Transverse colon (tissue), 4 donors: Measurements from ENCODE around the gene TMEM269. TPM values are rescaled to one million over a fixed set of nuclear protein-coding genes. Genes with fewer than 3 reads are reported as not detected.

Source experiments
- DNase-seq: peaks from one replicate; pipeline ENCODE4 v3.0.0-alpha.2; 2019
- H3K27ac ChIP-seq, 4 donors: fragments of 200-600 bp; sonication (generic); 2 replicates each; pipeline ENCODE4 v1.5.1; 2016 to 2018; ENCODE audit warnings: inconsistent platforms in 4 of 4
- H3K27me3 ChIP-seq: fragments of 200-600 bp; sonication (generic); 2 replicates; pipeline ENCODE4 v1.5.1; 2017; ENCODE audit warnings: inconsistent platforms
- H3K36me3 ChIP-seq, 4 donors: fragments of 200-600 bp; sonication (generic); 2 replicates each; pipeline ENCODE4 v1.5.1; 2017 to 2019; ENCODE audit warnings: inconsistent platforms in 4 of 4
- H3K4me1 ChIP-seq, 4 donors: fragments of 200-600 bp; sonication (generic); 2 replicates each; pipeline ENCODE4 v1.5.1; 2017 to 2020; ENCODE audit warnings: inconsistent platforms in 4 of 4
- H3K4me3 ChIP-seq, 4 donors: fragments of 200-600 bp; sonication (generic); 1 replicate in 1 of 4; 2 replicates in 3 of 4; pipeline versions ENCODE4 v1.5.1 to v1.6.1; 2017 to 2019; ENCODE audit warnings: inconsistent platforms in 4 of 4
- H3K9me3 ChIP-seq, 2 donors: fragments of 200-600 bp; sonication (generic); 2 replicates each; pipeline ENCODE4 v1.5.1; 2017 to 2019; ENCODE audit warnings: inconsistent platforms in 2 of 2
- CTCF ChIP-seq, 5 experiments: fragments of 200-600 bp in 3 of 5; fragments of 450-650 bp in 2 of 5; sonication (generic) in 3 of 5; IDR thresholded peaks; 1 replicate in 2 of 5; 2 replicates in 3 of 5; pipeline ENCODE4 v1.5.1; 2016 to 2017; ENCODE audit warnings: antibody characterized with exemption in 5 of 5, inconsistent platforms in 3 of 5, mild to moderate bottlenecking in 2 of 5, moderate library complexity in 1 of 5
- EP300 ChIP-seq: sonication (generic); formaldehyde crosslinking; IDR thresholded peaks from one replicate; pipeline ENCODE4 v1.6.1; 2017; ENCODE audit warnings: antibody characterized with exemption, low read depth
- POLR2A ChIP-seq: fragments of 450-650 bp; IDR thresholded peaks from one replicate; pipeline ENCODE4 v1.6.1; 2016; ENCODE audit warnings: antibody characterized with exemption, mild to moderate bottlenecking, moderate library complexity
- POLR2AphosphoS5 ChIP-seq, 3 donors: sonication (generic); formaldehyde crosslinking; IDR thresholded peaks; one replicate each; pipeline ENCODE4 v1.6.1; 2016; ENCODE audit warnings: antibody characterized with exemption in 3 of 3
- WGBS, 2 donors: methylation state at CpG; one replicate each; pipeline ENCODE4 v1.1.5; 2018; ENCODE audit warnings: low coverage in 1 of 2; 5-methylcytosine and 5-hydroxymethylcytosine counted together
- in situ Hi-C, 4 donors: fragments of 200-750 bp; cut with MboI; loops; one replicate each; pipeline versions ENCODE4 v1.15.0 to v1.15.1; 2017; ENCODE audit warnings: low sequenced_read_pairs in 3 of 4, low pct_ligation_motif_present in 1 of 4, low pct_unique_long_range_greater_than_20kb in 1 of 4
- intact Hi-C: fragments of 100-400 bp; cut with DNase I; formaldehyde crosslinking; loops from one replicate; pipeline ENCODE4 v1.15.1; 2023; ENCODE audit warnings: low total_unique reads
- total RNA-seq, 4 donors: library from RNA; depleted of rRNA; stranded (reverse); fragments of >200 nt; gene quantifications; one replicate each; pipeline ENCODE4 v1.1.0, GENCODE V29; 2016

The TMEM269 gene
- total RNA-seq, 4 donors from 2014 or later, result 0.37 TPM; not detected in 3

- peaks cover 0 to 3% (median 0%) of the 10 kb centered on the region in 4 donors for H3K36me3 ChIP-seq
- H3K27ac ChIP-seq, result peak within 1 kb of the TSS; percentile 92 to 95 (median 94)
- DNase-seq, result peak; percentile 100
- intact Hi-C loops, result loop anchor here (10.0 kb wide), 1 partner anchor 432 kb away; the partner anchor contains the start of gene FOXJ3
- TF ChIP-seq POLR2A, result peak; percentile 98
- TF ChIP-seq EP300, result no peak
- TF ChIP-seq CTCF (IDR thresholded peaks at IDR 0.05), result no peak
- peak; percentile 97 to 99 (median 98) for TF ChIP-seq POLR2AphosphoS5 (IDR thresholded peaks at IDR 0.05)
- 1% methylated on average over 80 of the region's 82 CpGs; no CpG with 5 or more reads in 1 of the 2 donors for WGBS, 2 donors
- H3K4me1 ChIP-seq, result peaks cover 15 to 41% (median 19%) of the 10 kb centered on the region in 4 donors
- H3K27me3 ChIP-seq, result no peaks in the 10 kb centered on the region
- H3K9me3 ChIP-seq, result no peaks in the 10 kb centered on the region
- peak within 1 kb of the TSS; percentile 90 to 99 (median 94) for H3K4me3 ChIP-seq
- in situ Hi-C loops, result loop anchor here in 3 of 4 donors (10.0 to 25.0 kb wide), 2 partner anchors 430 to 432 kb away; partner anchors contain the start of gene FOXJ3 (in 3 of the 3)
Observed at GRCh38 chr1:42766741-42767509, 17.9 kb upstream of the TMEM269 start, which contains the start of the genes C1orf50 and P3H1. C1orf50 (plus strand) TSS chr1:42767249; CDS start chr1:42767312, 63 bp downstream. P3H1 (minus strand) TSS chr1:42767028; CDS start chr1:42766971, 57 bp downstream.

GRCh38 chr1:42767510-42768000, 17.2 kb upstream of the TMEM269 start:
- TF ChIP-seq CTCF (IDR thresholded peaks at IDR 0.05) (no peak), POLR2AphosphoS5 (IDR thresholded peaks at IDR 0.05) (no peak), EP300 (no peak), POLR2A (no peak)
- H3K9me3 ChIP-seq, result no peaks in the 10 kb centered on the region
- DNase-seq, result no peak
- WGBS, 2 donors, result 1 to 9% methylated on average over 6 to 23 of the region's 23 CpGs
- H3K36me3 ChIP-seq, result no peaks in the 10 kb centered on the region
- H3K27me3 ChIP-seq, result no peaks in the 10 kb centered on the region
- peaks cover 15 to 41% (median 19%) of the 10 kb centered on the region in 4 donors for H3K4me1 ChIP-seq
- peak overlapping the region; percentile 90 to 99 (median 94) for H3K4me3 ChIP-seq
- intact Hi-C loops, result loop anchor here (10.0 kb wide), 1 partner anchor 433 kb away; the partner anchor contains the start of gene FOXJ3
- in situ Hi-C loops, result loop anchor here in 3 of 4 donors (10.0 to 25.0 kb wide), 2 partner anchors 430 to 433 kb away; partner anchors contain the start of gene FOXJ3 (in 3 of the 3)
- H3K27ac ChIP-seq, result peak overlapping the region; percentile 92 to 95 (median 94)

- Histone ChIP-seq H3K27me3 (no peaks in the 10 kb centered on the region), H3K9me3 (no peaks in the 10 kb centered on the region), H3K36me3 (no peaks in the 10 kb centered on the region), H3K27ac (peak overlapping the region in 2 of 4 donors; percentile 93 to 94), H3K4me1 (peaks cover 15 to 41% (median 19%) of the 10 kb centered on the region in 4 donors), H3K4me3 (peak overlapping the region; percentile 90 to 99 (median 94))
- DNase-seq, result no peak
- in situ Hi-C loops, result loop anchor here in 3 of 4 donors (10.0 to 25.0 kb wide), 2 partner anchors 431 to 433 kb away; partner anchors contain the start of gene FOXJ3 (in 3 of the 3)
- TF ChIP-seq POLR2AphosphoS5 (IDR thresholded peaks at IDR 0.05) (no peak), EP300 (no peak)
- WGBS, 2 donors, result 80 to 95% methylated on average over 2 of the region's 2 CpGs
- intact Hi-C loops, result loop anchor here (10.0 kb wide), 1 partner anchor 433 kb away; the partner anchor contains the start of gene FOXJ3
Observed at GRCh38 chr1:42768172-42768571, 16.6 kb upstream of the TMEM269 start.

GRCh38 chr1:42769811-42770210, 15.0 kb upstream of the TMEM269 start:
- WGBS, 2 donors, result 94 to 97% methylated on average over 2 to 3 of the region's 3 CpGs
- DNase-seq, result no peak
- in situ Hi-C loops, result loop anchor here (10.0 to 25.0 kb wide), 3 partner anchors 305 to 435 kb away; partner anchors contain the start of gene FOXJ3 (in 3 of the 4)
- Histone ChIP-seq H3K27me3 (no peaks in the 10 kb centered on the region), H3K9me3 (no peaks in the 10 kb centered on the region), H3K4me3 (no peak overlapping the region), H3K4me1 (peaks cover 15 to 35% (median 16%) of the 10 kb centered on the region in 4 donors), H3K36me3 (peaks cover 0 to 11% (median 3%) of the 10 kb centered on the region in 4 donors), H3K27ac (no peak overlapping the region)
- no peak for TF ChIP-seq POLR2A
- no peak for TF ChIP-seq CTCF (IDR thresholded peaks at IDR 0.05)
- no peak for TF ChIP-seq EP300
- no peak for TF ChIP-seq POLR2AphosphoS5 (IDR thresholded peaks at IDR 0.05)
- intact Hi-C loops, result loop anchor here (10.0 kb wide), 2 partner anchors 75 to 435 kb away; partner anchors contain the start of genes FOXJ3 and ZNF691
